HCT116 (cell line): ENCODE data around the gene SCAANT1. TPM values are rescaled to one million over a fixed set of nuclear protein-coding genes. Genes with fewer than 3 reads are reported as not detected.

ENCODE experiments used
- total RNA-seq: library from RNA; stranded (reverse); gene quantifications from one replicate; pipeline ENCODE4 v1.2.1, GENCODE V29; 2021; ENCODE audit not compliant: unreplicated experiment

SCAANT1 gene
- total RNA-seq, 1 experiment from 2014 or later: not detected

Other genes starting within 250 kb of the SCAANT1 start
- gene C3orf49, start 93.1 kb downstream of the SCAANT1 start, total RNA-seq: not detected
- 67.3 TPM for gene THOC7, start 48.6 kb downstream of the SCAANT1 start, total RNA-seq
- gene ATXN7, start 48.5 kb downstream of the SCAANT1 start, total RNA-seq: 27.5 TPM
- gene PSMD6, start 111.1 kb upstream of the SCAANT1 start, total RNA-seq: 78.7 TPM